WI38 (cell line): ENCODE measurements around the gene SLC39A13.
"Not testable (repeated sequence)": the region's sequence is repeated elsewhere in the genome, so short reads cannot be mapped to it uniquely, and the experiment has no call there.

Experiments used
- H3K4me3 ChIP-seq: 2 replicates; pipeline ENCODE4 v1.5.1; 2011; ENCODE audit warnings: low read depth, mild to moderate bottlenecking, control low read depth, low read length
- CTCF ChIP-seq: IDR thresholded peaks from 2 replicates; pipeline ENCODE4 v1.5.1; 2012; ENCODE audit warnings: low read depth, mild to moderate bottlenecking, control low read depth, low read length

SLC39A13 gene

GRCh38 chr11:47448566-47449427, 40.4 kb downstream of the SLC39A13 start, which contains the start of gene RAPSN:
RAPSN (minus strand) TSS chr11:47449136; CDS start chr11:47448964, 172 bp downstream.
- TF ChIP-seq CTCF: no peak
- H3K4me3 ChIP-seq: no peak within 1 kb of the TSS

GRCh38 chr11:47449541-47449940, 41.2 kb downstream of the SLC39A13 start:
- H3K4me3 ChIP-seq: no peak overlapping the region
- TF ChIP-seq CTCF: no peak

GRCh38 chr11:47451436-47451835, 43.0 kb downstream of the SLC39A13 start:
- H3K4me3 ChIP-seq: no peak overlapping the region
- no peak for TF ChIP-seq CTCF

GRCh38 chr11:47451990-47452389, 43.6 kb downstream of the SLC39A13 start:
- no peak overlapping the region for H3K4me3 ChIP-seq
- no peak for TF ChIP-seq CTCF

- H3K4me3 ChIP-seq: no peak overlapping the region
- no peak for TF ChIP-seq CTCF
These were observed 45.0 kb downstream of the SLC39A13 start for GRCh38 chr11:47453365-47453764.

GRCh38 chr11:47454258-47454671, 45.9 kb downstream of the SLC39A13 start:
- peak; percentile 79 for TF ChIP-seq CTCF
- not testable (repeated sequence) for H3K4me3 ChIP-seq

- TF ChIP-seq CTCF: no peak
- no peak overlapping the region for H3K4me3 ChIP-seq
These were observed 52.3 kb downstream of the SLC39A13 start for GRCh38 chr11:47460571-47461235.
